ENCODE measurements around the gene SRGAP3.

SRGAP3 gene

GRCh38 chr3:9158865-9159630 is 90.4 kb downstream of the SRGAP3 start:
- Histone ChIP-seq H3K27ac (ENCODE audit: low read depth, low read length) (no peak overlapping the region), H3K9ac (ENCODE audit: low read length) (no peak overlapping the region)

GRCh38 chr3:9157651-9158362 is 91.6 kb downstream of the SRGAP3 start:
- no peaks in the 10 kb centered on the region for H3K4me1 ChIP-seq (ENCODE audit: control insufficient read depth, insufficient read depth, low read length)
- H3K36me3 ChIP-seq (ENCODE audit: control insufficient read depth, insufficient read depth, low read length) = no peaks in the 10 kb centered on the region
- H3K27ac ChIP-seq (ENCODE audit: low read depth, low read length) = no peak overlapping the region
- no peaks in the 10 kb centered on the region for H3K27me3 ChIP-seq (ENCODE audit: control insufficient read depth, insufficient read depth, low read length)
- no peak overlapping the region for H3K4me3 ChIP-seq (ENCODE audit: low read length)
- no peak overlapping the region for H3K9ac ChIP-seq (ENCODE audit: low read length)

More at GRCh38 chr3:9158865-9159630, 90.4 kb downstream of the SRGAP3 start:
- Histone ChIP-seq H3K4me1 (ENCODE audit: control insufficient read depth, insufficient read depth, low read length) (no peaks in the 10 kb centered on the region), H3K4me3 (ENCODE audit: low read length) (no peak overlapping the region), H3K36me3 (ENCODE audit: control insufficient read depth, insufficient read depth, low read length) (no peaks in the 10 kb centered on the region), H3K27me3 (ENCODE audit: control insufficient read depth, insufficient read depth, low read length) (no peaks in the 10 kb centered on the region)

- Histone ChIP-seq H3K36me3 (ENCODE audit: control insufficient read depth, insufficient read depth, low read length) (no peaks in the 10 kb centered on the region), H3K27ac (ENCODE audit: low read depth, low read length) (no peak overlapping the region), H3K9ac (ENCODE audit: low read length) (no peak overlapping the region), H3K4me1 (ENCODE audit: control insufficient read depth, insufficient read depth, low read length) (no peaks in the 10 kb centered on the region), H3K4me3 (ENCODE audit: low read length) (no peak overlapping the region), H3K27me3 (ENCODE audit: control insufficient read depth, insufficient read depth, low read length) (no peaks in the 10 kb centered on the region)
Measured at GRCh38 chr3:9156604-9157003, 92.8 kb downstream of the SRGAP3 start.

GRCh38 chr3:9155028-9155427 is 94.4 kb downstream of the SRGAP3 start:
- Histone ChIP-seq H3K9ac (ENCODE audit: low read length) (no peak overlapping the region), H3K27me3 (ENCODE audit: control insufficient read depth, insufficient read depth, low read length) (no peaks in the 10 kb centered on the region), H3K27ac (ENCODE audit: low read depth, low read length) (no peak overlapping the region), H3K4me3 (ENCODE audit: low read length) (no peak overlapping the region), H3K36me3 (ENCODE audit: control insufficient read depth, insufficient read depth, low read length) (no peaks in the 10 kb centered on the region), H3K4me1 (ENCODE audit: control insufficient read depth, insufficient read depth, low read length) (no peaks in the 10 kb centered on the region)

GRCh38 chr3:9153904-9154619 is 95.4 kb downstream of the SRGAP3 start:
- H3K36me3 ChIP-seq (ENCODE audit: control insufficient read depth, insufficient read depth, low read length) = no peaks in the 10 kb centered on the region
- H3K27me3 ChIP-seq (ENCODE audit: control insufficient read depth, insufficient read depth, low read length) = no peaks in the 10 kb centered on the region
- H3K27ac ChIP-seq (ENCODE audit: low read depth, low read length) = no peak overlapping the region
- no peak overlapping the region for H3K4me3 ChIP-seq (ENCODE audit: low read length)
- H3K4me1 ChIP-seq (ENCODE audit: control insufficient read depth, insufficient read depth, low read length) = no peaks in the 10 kb centered on the region
- no peak overlapping the region for H3K9ac ChIP-seq (ENCODE audit: low read length)

- no peak overlapping the region for H3K9ac ChIP-seq (ENCODE audit: low read length)
- H3K4me1 ChIP-seq (ENCODE audit: control insufficient read depth, insufficient read depth, low read length) = no peaks in the 10 kb centered on the region
- H3K36me3 ChIP-seq (ENCODE audit: control insufficient read depth, insufficient read depth, low read length) = no peaks in the 10 kb centered on the region
- no peak overlapping the region for H3K4me3 ChIP-seq (ENCODE audit: low read length)
- no peaks in the 10 kb centered on the region for H3K27me3 ChIP-seq (ENCODE audit: control insufficient read depth, insufficient read depth, low read length)
- H3K27ac ChIP-seq (ENCODE audit: low read depth, low read length) = no peak overlapping the region
Measured at GRCh38 chr3:9151240-9151639, 98.2 kb downstream of the SRGAP3 start.

GRCh38 chr3:9149566-9149965 is 99.9 kb downstream of the SRGAP3 start:
- H3K4me3 ChIP-seq (ENCODE audit: low read length) = no peak overlapping the region
- H3K27ac ChIP-seq (ENCODE audit: low read depth, low read length) = no peak overlapping the region
- no peak overlapping the region for H3K9ac ChIP-seq (ENCODE audit: low read length)
- no peaks in the 10 kb centered on the region for H3K27me3 ChIP-seq (ENCODE audit: control insufficient read depth, insufficient read depth, low read length)
- no peaks in the 10 kb centered on the region for H3K36me3 ChIP-seq (ENCODE audit: control insufficient read depth, insufficient read depth, low read length)
- no peaks in the 10 kb centered on the region for H3K4me1 ChIP-seq (ENCODE audit: control insufficient read depth, insufficient read depth, low read length)

- H3K27ac ChIP-seq (ENCODE audit: low read depth, low read length) = no peak overlapping the region
- H3K36me3 ChIP-seq (ENCODE audit: control insufficient read depth, insufficient read depth, low read length) = no peaks in the 10 kb centered on the region
- H3K9ac ChIP-seq (ENCODE audit: low read length) = no peak overlapping the region
- no peak overlapping the region for H3K4me3 ChIP-seq (ENCODE audit: low read length)
- no peaks in the 10 kb centered on the region for H3K27me3 ChIP-seq (ENCODE audit: control insufficient read depth, insufficient read depth, low read length)
- H3K4me1 ChIP-seq (ENCODE audit: control insufficient read depth, insufficient read depth, low read length) = no peaks in the 10 kb centered on the region
Measured at GRCh38 chr3:9147896-9148266, 101.6 kb downstream of the SRGAP3 start.

GRCh38 chr3:9147215-9147895 is 102.1 kb downstream of the SRGAP3 start:
- no peak overlapping the region for H3K27ac ChIP-seq (ENCODE audit: low read depth, low read length)

GRCh38 chr3:9146367-9147071 is 102.9 kb downstream of the SRGAP3 start:
- no peak overlapping the region for H3K9ac ChIP-seq (ENCODE audit: low read length)
- no peak overlapping the region for H3K4me3 ChIP-seq (ENCODE audit: low read length)
- H3K27ac ChIP-seq (ENCODE audit: low read depth, low read length) = no peak overlapping the region
- H3K36me3 ChIP-seq (ENCODE audit: control insufficient read depth, insufficient read depth, low read length) = no peaks in the 10 kb centered on the region
- H3K4me1 ChIP-seq (ENCODE audit: control insufficient read depth, insufficient read depth, low read length) = no peaks in the 10 kb centered on the region
- no peaks in the 10 kb centered on the region for H3K27me3 ChIP-seq (ENCODE audit: control insufficient read depth, insufficient read depth, low read length)

More at GRCh38 chr3:9147215-9147895, 102.1 kb downstream of the SRGAP3 start:
- Histone ChIP-seq H3K9ac (ENCODE audit: low read length) (no peak overlapping the region), H3K4me3 (ENCODE audit: low read length) (no peak overlapping the region), H3K36me3 (ENCODE audit: control insufficient read depth, insufficient read depth, low read length) (no peaks in the 10 kb centered on the region), H3K4me1 (ENCODE audit: control insufficient read depth, insufficient read depth, low read length) (no peaks in the 10 kb centered on the region), H3K27me3 (ENCODE audit: control insufficient read depth, insufficient read depth, low read length) (no peaks in the 10 kb centered on the region)

- Histone ChIP-seq H3K4me1 (ENCODE audit: control insufficient read depth, insufficient read depth, low read length) (no peaks in the 10 kb centered on the region), H3K27ac (ENCODE audit: low read depth, low read length) (no peak overlapping the region), H3K9ac (ENCODE audit: low read length) (no peak overlapping the region), H3K36me3 (ENCODE audit: control insufficient read depth, insufficient read depth, low read length) (no peaks in the 10 kb centered on the region), H3K4me3 (ENCODE audit: low read length) (no peak overlapping the region), H3K27me3 (ENCODE audit: control insufficient read depth, insufficient read depth, low read length) (no peaks in the 10 kb centered on the region)
Measured at GRCh38 chr3:9143184-9143583, 106.3 kb downstream of the SRGAP3 start.

- Histone ChIP-seq H3K4me3 (ENCODE audit: low read length) (no peak overlapping the region), H3K27me3 (ENCODE audit: control insufficient read depth, insufficient read depth, low read length) (no peaks in the 10 kb centered on the region), H3K36me3 (ENCODE audit: control insufficient read depth, insufficient read depth, low read length) (no peaks in the 10 kb centered on the region), H3K9ac (ENCODE audit: low read length) (no peak overlapping the region), H3K4me1 (ENCODE audit: control insufficient read depth, insufficient read depth, low read length) (no peaks in the 10 kb centered on the region), H3K27ac (ENCODE audit: low read depth, low read length) (no peak overlapping the region)
Measured at GRCh38 chr3:9142362-9142761, 107.1 kb downstream of the SRGAP3 start.
